ENCODE data around the gene WNT11.

The WNT11 gene

DNA sequence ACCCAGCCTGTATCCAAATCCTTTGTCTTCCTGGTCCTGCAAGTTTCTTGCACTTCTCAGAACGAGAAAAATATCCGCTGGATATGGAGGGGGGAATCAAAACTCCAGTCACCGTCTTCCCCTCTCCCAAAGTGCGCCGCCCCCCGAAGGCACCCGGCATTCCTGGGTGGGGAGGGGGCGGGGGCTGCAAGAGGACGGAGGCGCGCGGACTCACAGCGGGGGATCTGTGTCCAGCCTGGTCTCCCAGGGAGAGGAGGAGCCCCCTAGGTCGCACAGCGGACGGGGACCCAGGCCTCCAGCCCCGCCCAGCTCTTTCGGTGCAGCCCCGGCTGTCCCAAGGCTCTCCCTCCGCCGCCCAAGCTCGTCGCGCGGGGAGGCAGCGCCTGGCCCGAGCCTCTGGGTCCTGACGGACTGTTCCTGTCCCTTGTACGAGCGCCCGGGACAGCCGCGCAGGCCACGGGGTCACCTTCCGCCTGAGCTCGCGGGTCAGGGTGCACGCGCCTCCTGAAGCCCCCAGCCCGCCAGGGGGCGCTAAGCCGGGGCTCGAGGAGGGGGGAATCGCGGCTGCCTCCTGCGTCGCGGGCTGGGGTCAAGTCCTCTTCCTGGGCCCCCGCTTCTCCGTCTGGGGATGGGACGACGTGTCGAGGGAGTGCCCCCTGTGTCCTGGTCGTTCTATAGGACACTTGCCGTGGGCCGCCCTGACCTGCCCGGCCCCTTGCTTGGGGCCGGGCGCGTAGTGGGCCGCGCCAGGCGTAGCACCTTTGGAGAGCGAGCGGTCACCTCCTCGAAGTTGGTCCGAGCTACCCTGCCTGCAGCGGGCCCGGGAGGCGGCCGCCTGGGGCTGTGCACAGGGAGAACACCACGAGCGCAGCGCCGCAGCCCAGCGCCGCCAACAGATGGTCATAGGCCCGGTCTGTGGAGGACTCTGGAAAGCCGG is 2.4 kb upstream of the WNT11 start:
- peaks cover 29 to 46% of the 10 kb centered on the region in 2 donors for H3K27me3 ChIP-seq (ENCODE audit: control insufficient read depth in 1 of 2, insufficient read depth in 2 of 2, low read length in 2 of 2)
- H3K9ac ChIP-seq (ENCODE audit: low read length in 2 of 2): peak overlapping the region in 1 of 2 donors; percentile 28
- H3K36me3 ChIP-seq (ENCODE audit: control insufficient read depth in 2 of 2, insufficient read depth in 2 of 2, low read length in 2 of 2): no peaks in the 10 kb centered on the region
- H3K4me3 ChIP-seq (ENCODE audit: low read length in 2 of 2): peak overlapping the region; percentile 76 to 79
- no peak overlapping the region for H3K27ac ChIP-seq (ENCODE audit: low read length)
- H3K4me1 ChIP-seq (ENCODE audit: control insufficient read depth, insufficient read depth, low read length): peaks cover 54% of the 10 kb centered on the region
- H3K9me3 ChIP-seq (ENCODE audit: control insufficient read depth in 2 of 2, low read length in 2 of 2): no peaks in the 10 kb centered on the region

DNA sequence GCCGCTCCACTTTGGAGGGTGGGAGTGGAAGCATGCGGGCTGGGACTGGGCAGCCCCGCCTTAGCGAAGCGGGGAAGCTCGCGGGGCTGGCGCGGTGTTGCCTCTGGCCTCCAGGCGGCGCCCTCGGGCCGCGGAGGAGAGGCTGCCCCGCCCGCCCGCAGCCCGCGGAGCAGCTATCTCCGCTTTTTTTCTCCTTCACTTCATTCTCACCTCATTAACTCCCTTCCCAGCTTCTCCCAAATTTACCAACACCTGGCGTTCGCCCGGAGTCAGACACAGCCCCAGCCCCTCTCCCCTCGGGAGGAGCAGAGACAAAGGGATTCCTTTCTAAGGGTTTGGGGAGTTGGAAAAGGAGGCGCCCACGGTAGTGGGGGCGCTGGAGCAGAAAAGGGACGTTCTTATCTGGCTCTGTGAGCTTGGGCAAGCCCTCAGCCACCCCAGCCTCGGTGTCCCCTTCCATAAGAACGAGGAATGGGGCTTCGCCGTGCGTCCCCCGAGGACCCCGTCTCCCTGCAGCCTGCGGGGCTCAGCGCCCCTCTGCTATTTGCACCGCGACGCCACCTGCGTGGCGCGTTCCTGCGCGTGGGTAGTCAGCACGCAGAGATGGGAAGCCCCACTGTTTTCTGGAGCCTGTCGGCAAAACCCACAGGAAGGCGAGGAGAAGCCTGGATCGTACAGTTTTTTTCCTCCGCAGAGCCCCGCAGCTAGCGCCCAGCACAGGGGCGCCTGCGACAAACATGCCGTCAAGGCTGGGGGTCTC is 1.5 kb upstream of the WNT11 start:
- peaks cover 32 to 50% of the 10 kb centered on the region in 2 donors for H3K27me3 ChIP-seq (ENCODE audit: control insufficient read depth in 1 of 2, insufficient read depth in 2 of 2, low read length in 2 of 2)
- peaks cover 54% of the 10 kb centered on the region for H3K4me1 ChIP-seq (ENCODE audit: control insufficient read depth, insufficient read depth, low read length)
- peak overlapping the region in 1 of 2 donors; percentile 28 for H3K9ac ChIP-seq (ENCODE audit: low read length in 2 of 2)
- H3K36me3 ChIP-seq (ENCODE audit: control insufficient read depth in 2 of 2, insufficient read depth in 2 of 2, low read length in 2 of 2): no peaks in the 10 kb centered on the region
- H3K9me3 ChIP-seq (ENCODE audit: control insufficient read depth in 2 of 2, low read length in 2 of 2): no peaks in the 10 kb centered on the region
- peak overlapping the region; percentile 76 to 79 for H3K4me3 ChIP-seq (ENCODE audit: low read length in 2 of 2)
- no peak overlapping the region for H3K27ac ChIP-seq (ENCODE audit: low read length)

DNA sequence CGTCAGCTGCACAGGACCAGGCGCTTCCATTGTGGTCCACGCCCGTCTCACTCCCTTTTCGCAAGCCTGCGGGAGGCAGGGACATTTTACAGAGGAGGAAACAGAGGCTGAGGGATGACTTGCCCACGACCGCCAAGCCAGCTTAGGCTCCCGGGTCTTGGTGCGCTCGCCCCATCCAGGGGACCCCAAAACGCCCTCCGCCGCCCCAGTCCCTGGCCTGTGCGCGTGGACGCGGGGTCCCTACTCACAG is 300 bp downstream of the WNT11 start:
- H3K36me3 ChIP-seq (ENCODE audit: control insufficient read depth in 2 of 2, insufficient read depth in 2 of 2, low read length in 2 of 2): no peaks in the 10 kb centered on the region
- H3K4me1 ChIP-seq (ENCODE audit: control insufficient read depth, insufficient read depth, low read length): peaks cover 52% of the 10 kb centered on the region
- peaks cover 32 to 50% of the 10 kb centered on the region in 2 donors for H3K27me3 ChIP-seq (ENCODE audit: control insufficient read depth in 1 of 2, insufficient read depth in 2 of 2, low read length in 2 of 2)
- H3K9me3 ChIP-seq (ENCODE audit: control insufficient read depth in 2 of 2, low read length in 2 of 2): no peaks in the 10 kb centered on the region
- no peak overlapping the region for H3K27ac ChIP-seq (ENCODE audit: low read length)
- H3K4me3 ChIP-seq (ENCODE audit: low read length in 2 of 2): peak overlapping the region; percentile 17 to 76
- no peak overlapping the region for H3K9ac ChIP-seq (ENCODE audit: low read length in 2 of 2)

DNA sequence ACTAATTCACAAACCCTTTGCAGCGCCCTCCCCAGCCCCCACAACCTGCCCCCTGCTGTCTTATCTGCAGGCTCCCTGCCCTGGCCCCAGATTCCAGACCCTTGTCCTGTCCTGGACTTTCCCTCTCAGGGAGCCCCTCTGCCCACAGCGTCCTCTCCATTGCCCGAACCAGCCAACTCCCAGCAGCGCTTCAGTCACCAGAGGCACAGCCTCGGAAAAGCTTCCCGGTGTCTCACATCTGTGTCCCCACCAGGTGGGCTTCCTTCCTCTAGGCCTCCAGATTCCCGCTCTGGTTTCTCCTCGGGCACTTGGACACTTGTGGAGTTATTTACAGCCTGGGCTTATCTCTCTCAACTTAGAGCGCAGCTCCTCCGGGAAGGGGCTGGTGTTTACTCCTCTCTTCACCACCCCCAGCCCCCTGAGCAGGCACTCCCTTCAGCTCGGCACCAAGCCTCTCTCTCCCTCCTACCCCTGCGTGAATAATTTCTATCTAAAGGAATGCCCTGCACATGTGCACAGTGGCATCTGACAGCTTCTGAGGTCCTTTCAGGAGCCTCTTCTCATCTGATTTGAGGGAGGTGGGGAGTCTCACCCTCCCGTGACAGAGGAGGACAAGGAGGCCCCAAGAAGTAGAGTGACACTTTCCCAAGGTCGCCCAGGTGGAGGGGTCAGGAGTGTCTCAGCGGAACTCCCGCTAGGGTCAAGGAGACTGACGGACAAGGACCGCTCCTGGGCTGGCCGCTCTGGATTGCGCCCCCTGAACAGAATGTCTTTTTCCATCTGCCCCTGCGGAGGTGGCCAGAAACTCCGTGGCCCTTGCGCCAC is 838 bp downstream of the WNT11 start:
- Histone ChIP-seq H3K4me3 (ENCODE audit: low read length in 2 of 2) (peak overlapping the region; percentile 17 to 76), H3K9me3 (ENCODE audit: control insufficient read depth in 2 of 2, low read length in 2 of 2) (no peaks in the 10 kb centered on the region), H3K36me3 (ENCODE audit: control insufficient read depth in 2 of 2, insufficient read depth in 2 of 2, low read length in 2 of 2) (no peaks in the 10 kb centered on the region), H3K27me3 (ENCODE audit: control insufficient read depth in 1 of 2, insufficient read depth in 2 of 2, low read length in 2 of 2) (peaks cover 32 to 46% of the 10 kb centered on the region in 2 donors), H3K27ac (ENCODE audit: low read length) (no peak overlapping the region), H3K4me1 (ENCODE audit: control insufficient read depth, insufficient read depth, low read length) (peaks cover 47% of the 10 kb centered on the region), H3K9ac (ENCODE audit: low read length in 2 of 2) (no peak overlapping the region)

DNA sequence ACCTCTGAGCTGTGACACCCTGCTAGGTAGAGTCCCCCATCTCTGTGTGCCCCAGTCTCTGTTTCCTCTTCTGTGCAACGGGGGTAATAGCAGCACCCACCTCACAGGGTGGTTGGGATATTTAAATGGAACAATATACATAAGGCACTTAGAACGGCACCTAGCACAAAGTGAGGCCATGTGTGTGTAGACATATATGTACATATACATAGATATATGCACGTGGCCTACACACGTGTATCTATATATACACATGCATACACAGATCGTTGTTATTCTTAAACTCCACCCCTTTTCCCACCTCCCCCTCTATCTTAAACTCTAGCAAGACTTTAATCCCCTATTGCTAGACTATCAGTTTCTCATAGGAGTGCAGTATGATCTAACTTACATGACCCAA is 2.4 kb downstream of the WNT11 start:
- no peak overlapping the region for H3K27ac ChIP-seq (ENCODE audit: low read length)
- H3K4me3 ChIP-seq (ENCODE audit: low read length in 2 of 2): no peak overlapping the region
- H3K27me3 ChIP-seq (ENCODE audit: control insufficient read depth in 1 of 2, insufficient read depth in 2 of 2, low read length in 2 of 2): peaks cover 31 to 39% of the 10 kb centered on the region in 2 donors
- H3K36me3 ChIP-seq (ENCODE audit: control insufficient read depth in 2 of 2, insufficient read depth in 2 of 2, low read length in 2 of 2): no peaks in the 10 kb centered on the region
- H3K9ac ChIP-seq (ENCODE audit: low read length in 2 of 2): no peak overlapping the region
- H3K9me3 ChIP-seq (ENCODE audit: control insufficient read depth in 2 of 2, low read length in 2 of 2): no peaks in the 10 kb centered on the region
- peaks cover 32% of the 10 kb centered on the region for H3K4me1 ChIP-seq (ENCODE audit: control insufficient read depth, insufficient read depth, low read length)

DNA sequence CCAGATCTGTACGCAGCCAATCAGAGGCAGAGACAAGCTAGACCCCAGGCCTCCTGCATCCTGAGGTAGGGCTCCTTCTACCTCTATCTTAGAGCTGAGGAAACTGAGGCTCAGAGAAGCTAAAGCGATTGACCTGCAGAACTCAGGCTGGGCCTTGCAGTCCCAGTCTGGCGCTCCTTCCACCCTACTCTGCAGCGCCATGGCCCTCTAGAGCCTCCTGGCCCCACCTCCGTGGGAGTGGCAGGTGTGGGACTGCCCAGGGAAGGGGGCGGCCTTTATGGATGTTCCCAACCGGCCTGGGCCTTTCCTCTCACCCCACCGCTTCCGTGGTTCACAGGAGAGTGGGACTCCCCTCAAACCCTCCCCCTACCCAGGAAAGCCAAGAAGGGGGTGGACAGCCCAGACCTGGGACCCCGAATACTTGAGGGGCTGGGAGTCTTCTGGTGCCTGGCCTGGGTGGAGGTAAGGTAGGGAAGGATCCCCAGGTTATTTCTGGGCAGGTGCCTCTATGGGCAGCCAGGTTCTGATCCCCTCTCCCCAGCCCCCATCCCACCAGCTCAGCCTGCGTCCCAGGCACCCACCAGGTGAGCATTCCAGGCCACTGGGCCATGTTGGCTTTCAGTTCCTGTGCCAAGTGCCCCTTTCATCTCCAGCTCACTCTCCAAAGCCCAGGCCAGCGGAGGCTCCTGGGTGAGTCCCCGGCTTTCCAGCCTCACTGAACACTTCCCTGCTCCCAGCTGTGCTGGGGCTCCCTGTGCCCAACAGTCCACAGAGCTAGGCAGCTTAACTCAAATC is 3.0 kb downstream of the WNT11 start:
- Histone ChIP-seq H3K27me3 (ENCODE audit: control insufficient read depth in 1 of 2, insufficient read depth in 2 of 2, low read length in 2 of 2) (peaks cover 29 to 33% of the 10 kb centered on the region in 2 donors), H3K36me3 (ENCODE audit: control insufficient read depth in 2 of 2, insufficient read depth in 2 of 2, low read length in 2 of 2) (no peaks in the 10 kb centered on the region), H3K9me3 (ENCODE audit: control insufficient read depth in 2 of 2, low read length in 2 of 2) (no peaks in the 10 kb centered on the region), H3K4me3 (ENCODE audit: low read length in 2 of 2) (no peak overlapping the region), H3K9ac (ENCODE audit: low read length in 2 of 2) (no peak overlapping the region), H3K4me1 (ENCODE audit: control insufficient read depth, insufficient read depth, low read length) (peaks cover 26% of the 10 kb centered on the region), H3K27ac (ENCODE audit: low read length) (no peak overlapping the region)

DNA sequence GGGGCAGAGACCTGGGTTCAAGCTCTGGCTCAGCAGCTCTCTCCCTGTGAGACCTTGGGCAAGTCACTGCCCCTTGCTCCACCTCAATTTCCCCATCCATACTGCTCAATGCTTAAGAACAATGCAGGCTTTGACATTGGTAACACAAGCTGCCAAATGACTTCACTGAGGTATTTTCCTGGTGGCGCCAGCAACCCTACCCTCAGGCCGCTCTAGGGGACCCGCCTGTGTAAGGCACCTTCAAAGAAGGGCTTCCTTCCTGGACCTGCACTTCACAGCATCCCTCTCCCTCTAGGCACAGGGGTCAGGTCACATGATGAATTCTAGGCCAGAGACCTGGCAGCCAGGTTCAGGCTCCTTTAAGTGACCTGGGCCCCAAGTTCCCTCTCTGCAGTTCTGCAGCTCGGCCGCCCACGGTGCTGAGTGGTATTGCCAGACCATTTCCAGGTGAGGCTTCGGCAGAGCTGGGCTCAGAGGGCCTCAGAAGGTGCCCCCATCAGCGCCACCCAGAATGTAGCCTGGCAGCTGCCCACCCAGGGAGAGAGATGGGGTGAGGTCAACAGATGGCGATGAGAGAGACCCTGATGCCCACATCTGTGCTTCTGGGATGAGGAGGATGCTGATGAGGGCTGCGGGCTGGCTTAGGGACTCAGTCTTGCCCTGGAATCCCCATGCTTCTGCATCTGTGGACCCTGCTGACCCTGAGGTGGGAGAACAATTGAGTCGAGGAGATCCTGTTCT is 4.5 kb downstream of the WNT11 start:
- no peaks in the 10 kb centered on the region for H3K9me3 ChIP-seq (ENCODE audit: control insufficient read depth in 2 of 2, low read length in 2 of 2)
- no peaks in the 10 kb centered on the region for H3K36me3 ChIP-seq (ENCODE audit: control insufficient read depth in 2 of 2, insufficient read depth in 2 of 2, low read length in 2 of 2)
- no peak overlapping the region for H3K4me3 ChIP-seq (ENCODE audit: low read length in 2 of 2)
- H3K27ac ChIP-seq (ENCODE audit: low read length): no peak overlapping the region
- H3K4me1 ChIP-seq (ENCODE audit: control insufficient read depth, insufficient read depth, low read length): peaks cover 13% of the 10 kb centered on the region
- peaks cover 23 to 26% of the 10 kb centered on the region in 2 donors for H3K27me3 ChIP-seq (ENCODE audit: control insufficient read depth in 1 of 2, insufficient read depth in 2 of 2, low read length in 2 of 2)
- H3K9ac ChIP-seq (ENCODE audit: low read length in 2 of 2): no peak overlapping the region

DNA sequence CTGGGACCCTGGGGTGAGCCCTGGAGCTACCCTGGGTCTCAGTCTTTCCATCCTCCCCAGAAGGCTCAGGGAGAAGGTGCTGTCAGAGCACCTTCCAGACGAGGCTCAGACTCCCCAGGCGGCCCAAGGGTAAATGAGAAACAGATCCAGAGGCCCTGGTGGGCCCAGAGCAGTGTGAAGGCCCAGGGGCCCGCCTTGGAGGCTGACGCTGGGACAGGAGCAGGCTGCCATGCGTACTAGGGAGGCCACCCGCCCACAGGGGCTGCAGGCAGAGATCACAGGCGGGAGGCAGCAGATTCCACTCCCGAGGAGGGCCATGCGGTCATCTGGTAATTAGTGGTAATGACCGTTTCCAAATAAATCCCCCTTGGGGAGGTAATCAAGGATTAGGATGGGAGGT is 5.2 kb downstream of the WNT11 start:
- Histone ChIP-seq H3K27me3 (ENCODE audit: control insufficient read depth in 1 of 2, insufficient read depth in 2 of 2, low read length in 2 of 2) (peaks cover 18 to 26% of the 10 kb centered on the region in 2 donors), H3K4me1 (ENCODE audit: control insufficient read depth, insufficient read depth, low read length) (peaks cover 5% of the 10 kb centered on the region), H3K27ac (ENCODE audit: low read length) (no peak overlapping the region), H3K4me3 (ENCODE audit: low read length in 2 of 2) (no peak overlapping the region), H3K9ac (ENCODE audit: low read length in 2 of 2) (no peak overlapping the region), H3K36me3 (ENCODE audit: control insufficient read depth in 2 of 2, insufficient read depth in 2 of 2, low read length in 2 of 2) (no peaks in the 10 kb centered on the region), H3K9me3 (ENCODE audit: control insufficient read depth in 2 of 2, low read length in 2 of 2) (no peaks in the 10 kb centered on the region)

DNA sequence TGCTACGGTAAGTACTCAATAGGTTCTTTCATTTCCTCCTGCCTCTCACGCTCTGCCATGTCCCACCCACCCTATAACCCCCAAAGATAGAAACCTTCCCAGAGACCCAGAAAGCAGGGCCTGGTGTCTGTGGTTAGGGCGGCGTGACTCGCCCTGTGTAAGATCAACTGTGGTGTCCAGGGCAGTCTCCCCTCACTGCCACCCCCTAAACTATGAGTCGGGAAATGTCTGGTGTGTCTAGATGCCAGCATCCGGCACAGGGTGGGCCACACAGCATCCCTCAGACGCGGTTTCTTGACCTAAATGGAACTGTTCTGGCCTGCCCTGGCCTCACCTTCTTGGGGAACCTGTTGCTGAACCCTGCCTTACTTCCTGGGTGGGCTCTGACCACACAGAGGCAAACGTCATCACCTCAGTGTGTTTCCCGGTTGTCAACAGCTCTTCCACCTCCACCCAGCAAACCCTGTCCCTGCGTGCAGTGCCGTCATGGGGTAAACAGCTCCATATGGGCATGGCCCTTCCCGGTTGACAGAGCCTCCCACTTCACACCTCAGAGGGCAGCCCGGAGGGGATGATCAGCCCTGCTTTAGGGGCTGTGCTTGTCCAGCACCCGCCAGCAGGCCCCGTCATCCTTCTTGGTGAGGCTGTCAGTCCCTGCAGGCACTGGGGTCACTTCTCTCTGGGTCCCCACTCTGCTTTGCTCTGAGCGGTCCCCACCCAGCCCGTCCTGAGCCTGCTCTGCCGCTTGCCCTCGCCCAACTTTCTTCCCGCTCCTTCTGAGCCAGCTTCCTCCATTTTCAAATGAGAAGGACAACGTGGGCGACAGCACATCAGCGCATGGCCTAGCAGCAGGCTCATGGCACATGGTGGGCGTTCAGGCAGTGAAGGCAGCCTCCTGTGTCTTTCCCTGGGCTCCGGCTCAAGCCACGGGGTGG is 6.0 kb downstream of the WNT11 start:
- Histone ChIP-seq H3K36me3 (ENCODE audit: control insufficient read depth in 2 of 2, insufficient read depth in 2 of 2, low read length in 2 of 2) (no peaks in the 10 kb centered on the region), H3K9ac (ENCODE audit: low read length in 2 of 2) (no peak overlapping the region)

More for the DNA sequence above, 6.0 kb downstream of the WNT11 start:
- no peaks in the 10 kb centered on the region for H3K9me3 ChIP-seq (ENCODE audit: control insufficient read depth in 2 of 2, low read length in 2 of 2)
- H3K27ac ChIP-seq (ENCODE audit: low read length): no peak overlapping the region
- no peak overlapping the region for H3K4me3 ChIP-seq (ENCODE audit: low read length in 2 of 2)
- peaks cover 10 to 18% of the 10 kb centered on the region in 2 donors for H3K27me3 ChIP-seq (ENCODE audit: control insufficient read depth in 1 of 2, insufficient read depth in 2 of 2, low read length in 2 of 2)
- H3K4me1 ChIP-seq (ENCODE audit: control insufficient read depth, insufficient read depth, low read length): no peaks in the 10 kb centered on the region

Measured in stomach smooth muscle (tissue), 2 donors.